Colonic mucosa (tissue), 4 donors: Measurements from ENCODE around the gene IGSF9. TPM values are rescaled to one million over a fixed set of nuclear protein-coding genes. Genes with fewer than 3 reads are reported as not detected.

Experiments used
- DNase-seq: peaks from one replicate; pipeline ENCODE4 v3.0.0-alpha.2; 2020
- H3K27ac ChIP-seq: fragments of 200-600 bp; one replicate; pipeline ENCODE4 v1.8.0; 2021
- H3K27me3 ChIP-seq: fragments of 200-600 bp; one replicate; pipeline ENCODE4 v1.8.0; 2021
- H3K36me3 ChIP-seq: fragments of 200-600 bp; one replicate; pipeline ENCODE4 v1.8.0; 2021
- H3K4me1 ChIP-seq: fragments of 200-600 bp; one replicate; pipeline ENCODE4 v1.8.0; 2021; ENCODE audit warnings: mild to moderate bottlenecking
- H3K4me3 ChIP-seq: fragments of 200-600 bp; one replicate; pipeline ENCODE4 v1.8.0; 2021
- H3K9ac ChIP-seq, 2 donors: one replicate each; pipeline ENCODE4 v1.7.0; 2013; ENCODE audit warnings: control low read depth in 2 of 2, low read depth in 2 of 2, low read length in 2 of 2
- H3K9me3 ChIP-seq: fragments of 200-600 bp; one replicate; pipeline ENCODE4 v1.8.0; 2021
- CTCF ChIP-seq: fragments of 200-600 bp; IDR thresholded peaks from one replicate; pipeline ENCODE4 v1.8.0; 2022; ENCODE audit warnings: antibody characterized with exemption, mild to moderate bottlenecking
- intact Hi-C: fragments of 100-400 bp; cut with DNase I; formaldehyde crosslinking; loops from one replicate; pipeline ENCODE4 v1.14.1; 2022
- total RNA-seq, 2 donors: library from RNA; stranded (reverse); fragmentation: NEBNext Ultra II Directional in 1 of 2; extraction: Animal tissue kit (Norgen Biotek cat#: 25700) in 1 of 2; gene quantifications; one replicate each; pipeline ENCODE4 v1.2.1, GENCODE V29; 2021
- donor health status: healthy.
- donor health status: DM: no; HTN: no; CAD: no.
- donor health status: DM: no; HTN: no; CAD: no.

Gene IGSF9
- total RNA-seq: 10 to 100 TPM; 14.1 to 41.8 TPM

GRCh38 chr1:159945483-159946241 lies at the start of gene IGSF9:
IGSF9 (minus strand) TSS chr1:159945613; CDS start chr1:159943454, 2,159 bp downstream.
- intact Hi-C loops: no loop called here
- H3K4me1 ChIP-seq: peaks cover 7% of the 10 kb centered on the region
- H3K27ac ChIP-seq: peak within 1 kb of the TSS; percentile 49
- peak; percentile 95 for DNase-seq
- no peaks in the 10 kb centered on the region for H3K27me3 ChIP-seq
- H3K9ac ChIP-seq: peak within 1 kb of the TSS; percentile 65 to 75
- H3K36me3 ChIP-seq: no peaks in the 10 kb centered on the region
- no peaks in the 10 kb centered on the region for H3K9me3 ChIP-seq
- TF ChIP-seq CTCF: peak; percentile 21
- peak within 1 kb of the TSS; percentile 49 for H3K4me3 ChIP-seq

- Histone ChIP-seq H3K9me3 (no peaks in the 10 kb centered on the region), H3K27ac (no peak overlapping the region), H3K9ac (no peak overlapping the region), H3K4me1 (no peaks in the 10 kb centered on the region), H3K36me3 (no peaks in the 10 kb centered on the region), H3K27me3 (no peaks in the 10 kb centered on the region), H3K4me3 (no peak overlapping the region)
- no peak for TF ChIP-seq CTCF
- intact Hi-C loops: no loop called here
- DNase-seq: no peak
Measured at GRCh38 chr1:159994896-159995295, 49.5 kb upstream of the IGSF9 start.

GRCh38 chr1:159993911-159994310 lies 48.5 kb upstream of the IGSF9 start:
- no peak for TF ChIP-seq CTCF
- Histone ChIP-seq H3K9ac (no peak overlapping the region), H3K9me3 (no peaks in the 10 kb centered on the region), H3K27ac (no peak overlapping the region), H3K27me3 (no peaks in the 10 kb centered on the region), H3K36me3 (no peaks in the 10 kb centered on the region), H3K4me3 (no peak overlapping the region), H3K4me1 (no peaks in the 10 kb centered on the region)
- intact Hi-C loops: no loop called here
- DNase-seq: no peak

- intact Hi-C loops: no loop called here
- Histone ChIP-seq H3K9me3 (no peaks in the 10 kb centered on the region), H3K36me3 (no peaks in the 10 kb centered on the region), H3K27me3 (no peaks in the 10 kb centered on the region), H3K27ac (no peak overlapping the region), H3K9ac (no peak overlapping the region), H3K4me3 (no peak overlapping the region), H3K4me1 (no peaks in the 10 kb centered on the region)
- DNase-seq: no peak
- TF ChIP-seq CTCF: no peak
Measured at GRCh38 chr1:159992161-159992560, 46.7 kb upstream of the IGSF9 start.

GRCh38 chr1:159991513-159991912 lies 46.1 kb upstream of the IGSF9 start:
- no peaks in the 10 kb centered on the region for H3K4me1 ChIP-seq
- no peak overlapping the region for H3K9ac ChIP-seq
- no peak overlapping the region for H3K27ac ChIP-seq
- intact Hi-C loops: no loop called here
- DNase-seq: no peak
- no peak overlapping the region for H3K4me3 ChIP-seq
- H3K36me3 ChIP-seq: no peaks in the 10 kb centered on the region
- no peaks in the 10 kb centered on the region for H3K9me3 ChIP-seq
- no peaks in the 10 kb centered on the region for H3K27me3 ChIP-seq
- TF ChIP-seq CTCF: no peak
